GM12878 (cell line): ENCODE data around the gene NSUN7. TPM values are rescaled to one million over a fixed set of nuclear protein-coding genes. Genes with fewer than 3 reads are reported as not detected.

Experiments
- ATAC-seq: fragments of 200-7000 bp; cut with Tn5 transposase; 3 replicates; pipeline ENCODE4 v1.9.1; 2020; ENCODE audit warnings: mild to moderate bottlenecking, moderate library complexity
- BruUV-seq: library from RNA; stranded (reverse); fragments of 400-500 nt; replicated peaks from 2 replicates; lab custom pipeline; 2021; lab: Mats Ljungman, UMichigan
- CTCF ChIA-PET: fragments of 300-600 bp; sonication (Branson Sonifier 250); formaldehyde crosslinking; extraction: SDS; loops from one replicate; lab custom pipeline; 2021; ENCODE audit warnings: inconsistent platforms; lab: Yijun Ruan, JAX
- POLR2A ChIA-PET: fragments of 350-600 bp; formaldehyde crosslinking; extraction: SDS; loops from one replicate; lab custom pipeline; 2021; ENCODE audit warnings: inconsistent platforms; lab: Charles Lee
- RAD21 ChIA-PET: fragments of 300-600 bp; sonication (Branson Sonifier 250); formaldehyde crosslinking; loops from one replicate; lab custom pipeline; 2023; ENCODE audit warnings: antibody characterized with exemption; ENCODE audit not compliant: unreplicated experiment; lab: Charles Lee
- SMC1A ChIA-PET: fragments of 300-600 bp; sonication (Branson Sonifier 250); formaldehyde crosslinking; loops from one replicate; lab custom pipeline; 2023; ENCODE audit not compliant: unreplicated experiment, uncharacterized antibody; lab: Charles Lee
- DNase-seq: peaks from one replicate; pipeline ENCODE4 v3.0.0-alpha.2; 2011; ENCODE audit warnings: low read depth, low spot score
- FAIRE-seq: peaks from 3 replicates; lab custom pipeline; 2011; peaks lifted over from hg19 to GRCh38; lab: Jason Lieb, UNC
- H2AFZ ChIP-seq: 2 replicates; pipeline ENCODE4 v1.6.0; 2011; ENCODE audit warnings: low read depth, low read length, control low read depth; ENCODE audit not compliant: control insufficient read depth
- H3K27ac ChIP-seq: 2 replicates; pipeline ENCODE4 v1.5.1; 2011; ENCODE audit warnings: control low read depth; ENCODE audit not compliant: control insufficient read depth, insufficient read depth
- H3K27me3 ChIP-seq, 2 experiments: replicated peaks in 1 of 2; 2 replicates each; pipeline versions ENCODE4 v1.6.0 to v1.6.1; 2011; ENCODE audit warnings: low read length in 1 of 2; ENCODE audit not compliant: control insufficient read depth in 2 of 2, insufficient read depth in 2 of 2
- H3K36me3 ChIP-seq, 2 experiments: 2 replicates each; pipeline ENCODE4 v1.5.1; 2011; ENCODE audit warnings: low read length in 1 of 2; ENCODE audit not compliant: control insufficient read depth in 2 of 2, insufficient read depth in 2 of 2
- H3K4me1 ChIP-seq: 2 replicates; pipeline ENCODE4 v1.6.1; 2011; ENCODE audit warnings: mild to moderate bottlenecking, low read length, moderate library complexity, mixed read lengths; ENCODE audit not compliant: control insufficient read depth, insufficient read depth
- H3K4me2 ChIP-seq: 2 replicates; pipeline ENCODE4 v1.6.0; 2011; ENCODE audit warnings: control low read depth; ENCODE audit not compliant: control insufficient read depth, insufficient read depth
- H3K4me3 ChIP-seq: fragments of 200-600 bp; sonication (generic); 2 replicates; pipeline ENCODE4 v1.5.1; 2016
- H3K79me2 ChIP-seq: 2 replicates; pipeline ENCODE4 v1.6.0; 2011; ENCODE audit warnings: low read length; ENCODE audit not compliant: control insufficient read depth, insufficient read depth
- H3K9ac ChIP-seq: 2 replicates; pipeline ENCODE4 v1.8.0; 2011; ENCODE audit warnings: low read length, control low read depth, mixed read lengths; ENCODE audit not compliant: control insufficient read depth, insufficient read depth
- H3K9me3 ChIP-seq: replicated peaks from 3 replicates; pipeline ENCODE4 v1.5.1; 2011; ENCODE audit warnings: mild to moderate bottlenecking, low read length; ENCODE audit not compliant: control insufficient read depth, insufficient read depth
- H4K20me1 ChIP-seq: 2 replicates; pipeline ENCODE4 v1.6.0; 2011; ENCODE audit not compliant: control insufficient read depth, insufficient read depth
- BMI1 ChIP-seq: fragments of 450-650 bp; IDR thresholded peaks from 2 replicates; pipeline ENCODE4 v1.6.1; 2016; ENCODE audit warnings: mild to moderate bottlenecking, moderate library complexity, borderline replicate concordance
- BRCA1 ChIP-seq: IDR thresholded peaks from 2 replicates; pipeline ENCODE4 v1.6.1; 2011; ENCODE audit warnings: low read depth, low read length, improper control_type of control experiment
- HDAC6 ChIP-seq: fragments of 200-600 bp; sonication (generic); IDR thresholded peaks from one replicate; pipeline ENCODE4 v1.8.0; 2017; ENCODE audit warnings: antibody characterized with exemption; ENCODE audit not compliant: unreplicated experiment
- WGBS: methylation state at CpG from one replicate; pipeline ENCODE4 v1.1.6; 2016; ENCODE audit warnings: low lambda C conversion rate; ENCODE audit not compliant: insufficient replicate concordance, insufficient coverage; ENCODE audit errors: missing lambda C conversion rate; 5-methylcytosine and 5-hydroxymethylcytosine counted together
- in situ Hi-C: fragments of 300-500 bp; cut with MboI; formaldehyde crosslinking; loops from 9 replicates; pipeline ENCODE4 v1.14.3; 2018; ENCODE audit warnings: mixed read lengths
- intact Hi-C: fragments of 100-400 bp; cut with micrococcal nuclease; formaldehyde crosslinking; loops from one replicate; pipeline ENCODE4 v1.14.2; 2022; ENCODE audit not compliant: unreplicated experiment
- polyA plus RNA-seq, 11 experiments: library from polyadenylated mRNA; depleted of rRNA in 4 of 11; unstranded in 6 of 11; stranded (reverse) in 5 of 11; fragments of >200 nt; fragmentation: Nextera tagmentation in 4 of 11; fragmentation: Illumina TruSeq in 1 of 11; extraction: Ambion mirVana in 4 of 11; extraction: Trizol in 1 of 11; gene quantifications; 1 replicate in 1 of 11; 2 replicates in 10 of 11; pipeline versions ENCODE4 v1.2.1 to v1.2.3, GENCODE V29; 2011 to 2016; ENCODE audit warnings: inconsistent platforms in 2 of 11, missing spikeins in 2 of 11, low read depth in 1 of 11
- total RNA-seq, 4 experiments: library from RNA; depleted of rRNA in 3 of 4; stranded (reverse); fragments of >200 nt in 3 of 4; fragmentation: Illumina TruSeq in 1 of 4; extraction: Trizol in 1 of 4; gene quantifications; 2 replicates each; pipeline versions ENCODE4 v1.2.1 to v1.2.3, GENCODE V29; 2013 to 2021

Gene NSUN7
- total and polyA plus RNA-seq, 10 of the 15 experiments (the other 5 are each of a cell fraction or from before 2014, with no cell fraction given), result 0.02 to 0.21 (median 0.15) TPM; not detected in 3

- Histone ChIP-seq H3K9ac (no peak overlapping the region), H3K27me3 (no peaks in the 10 kb centered on the region), H3K27ac (no peak overlapping the region)
- ChIA-PET POLR2A (no interaction called here), CTCF (interaction anchor here (0.6 to 1.2 kb wide), 3 partner anchors 16 to 92 kb away, joined by 3 to 4 read pairs (median 4); no protein-coding TSS in a partner anchor)
- no peak for FAIRE-seq
- intact Hi-C loops, result no loop called here
- no TSS peak for BruUV-seq
- TF ChIP-seq BMI1 (no peak), BRCA1 (no peak)
- TF ChIP-seq, all 136 proteins: peak for 0
- Histone ChIP-seq H2AFZ (no peak overlapping the region), H3K79me2 (no peaks in the 10 kb centered on the region), H3K4me1 (peaks cover 10% of the 10 kb centered on the region), H3K9me3 (peaks cover 2% of the 10 kb centered on the region; the same call in 2 of the 3 replicates), H4K20me1 (no peaks in the 10 kb centered on the region), H3K4me2 (no peak overlapping the region; the same call in 1 of the 2 replicates), H3K4me3 (no peak overlapping the region), H3K36me3 (peaks cover 2% of the 10 kb centered on the region in 2 experiments; a peak in 1 of 4 replicates)
- ATAC-seq, result no peak; the same call in 2 of the 3 replicates
- SMC1A ChIA-PET, result interaction anchor here (0.6 to 0.8 kb wide), 2 partner anchors 9 to 43 kb away, joined by 3 read pairs; no protein-coding TSS in a partner anchor
- RAD21 ChIA-PET, result no interaction called here
- in situ Hi-C loops, result no loop called here
- WGBS, result 79% methylated on average over 19 of the region's 19 CpGs
- DNase-seq, result no peak
Measured at GRCh38 chr4:40825014-40825838, 75.5 kb downstream of the NSUN7 start.

GRCh38 chr4:40826821-40827220 lies 77.1 kb downstream of the NSUN7 start:
- CTCF ChIA-PET, result interaction anchor here (0.9 to 1.8 kb wide), 2 partner anchors 14 to 17 kb away, joined by 3 to 5 read pairs; no protein-coding TSS in a partner anchor
- DNase-seq (no peak), FAIRE-seq (no peak), ATAC-seq (no peak)
- Histone ChIP-seq H3K9ac (no peak overlapping the region), H3K4me3 (no peak overlapping the region), H3K4me2 (no peak overlapping the region), H3K9me3 (peaks cover 2% of the 10 kb centered on the region; the same call in 2 of the 3 replicates), H3K4me1 (peaks cover 10% of the 10 kb centered on the region), H2AFZ (no peak overlapping the region), H4K20me1 (no peaks in the 10 kb centered on the region), H3K36me3 (peaks cover 2% of the 10 kb centered on the region in 2 experiments; a peak in 1 of 4 replicates), H3K27me3 (no peaks in the 10 kb centered on the region), H3K79me2 (no peaks in the 10 kb centered on the region), H3K27ac (no peak overlapping the region)
- POLR2A ChIA-PET, result no interaction called here
- SMC1A ChIA-PET, result no interaction called here
- BruUV-seq, result no TSS peak
- RAD21 ChIA-PET, result no interaction called here
- intact Hi-C loops, result no loop called here
- TF ChIP-seq HDAC6, result no peak
- 89% methylated on average over 5 of the region's 5 CpGs for WGBS
- in situ Hi-C loops, result no loop called here
